ENCODE measurements around the gene MSH3.
A peak's percentile ranks its signal among the peaks of the same experiment; 100 is the strongest.
"Not testable (repeated sequence)": the region's sequence is repeated elsewhere in the genome, so short reads cannot be mapped to it uniquely, and the experiment has no call there.

The MSH3 gene

GRCh38 chr5:80739898-80740297 is 85.4 kb downstream of the MSH3 start:
- DNase-seq (ENCODE audit: insufficient read length, low spot score) (no peak), FAIRE-seq (no peak)
- no peak for TF ChIP-seq POLR2A (IDR thresholded peaks at IDR 0.05; ENCODE audit: low read depth, low read length)

GRCh38 chr5:80740488-80740887 is 86.0 kb downstream of the MSH3 start:
- not testable (repeated sequence) for FAIRE-seq; DNase-seq (ENCODE audit: insufficient read length, low spot score)

GRCh38 chr5:80740999-80741398 is 86.5 kb downstream of the MSH3 start:
- DNase-seq (ENCODE audit: insufficient read length, low spot score) (no peak), FAIRE-seq (no peak)
- TF ChIP-seq POLR2A (IDR thresholded peaks at IDR 0.05; ENCODE audit: low read depth, low read length): no peak

- DNase-seq (ENCODE audit: insufficient read length, low spot score): no peak
- TF ChIP-seq POLR2A (IDR thresholded peaks at IDR 0.05; ENCODE audit: low read depth, low read length): no peak
- FAIRE-seq: no peak
These were observed 89.7 kb downstream of the MSH3 start for GRCh38 chr5:80744149-80744548.

- peak; percentile 97 for FAIRE-seq
- DNase-seq (ENCODE audit: insufficient read length, low spot score): peak; percentile 22
- no peak for TF ChIP-seq POLR2A (IDR thresholded peaks at IDR 0.05; ENCODE audit: low read depth, low read length)
These were observed 91.0 kb downstream of the MSH3 start for GRCh38 chr5:80745490-80745889.

GRCh38 chr5:80747922-80748321 is 93.5 kb downstream of the MSH3 start:
- no peak for DNase-seq (ENCODE audit: insufficient read length, low spot score)
- no peak for TF ChIP-seq POLR2A (IDR thresholded peaks at IDR 0.05; ENCODE audit: low read depth, low read length)
- FAIRE-seq: no peak

GRCh38 chr5:80752427-80752826 is 98.0 kb downstream of the MSH3 start:
- FAIRE-seq (no peak), DNase-seq (ENCODE audit: insufficient read length, low spot score) (no peak)
- TF ChIP-seq POLR2A (IDR thresholded peaks at IDR 0.05; ENCODE audit: low read depth, low read length): no peak

GRCh38 chr5:80753712-80754111 is 99.3 kb downstream of the MSH3 start:
- TF ChIP-seq POLR2A (IDR thresholded peaks at IDR 0.05; ENCODE audit: low read depth, low read length): no peak
- DNase-seq (ENCODE audit: insufficient read length, low spot score) (no peak), FAIRE-seq (no peak)

GRCh38 chr5:80754900-80755299 is 100.4 kb downstream of the MSH3 start:
- DNase-seq (ENCODE audit: insufficient read length, low spot score): no peak
- no peak for FAIRE-seq
- no peak for TF ChIP-seq POLR2A (IDR thresholded peaks at IDR 0.05; ENCODE audit: low read depth, low read length)

GRCh38 chr5:80755626-80756025 is 101.2 kb downstream of the MSH3 start:
- no peak for FAIRE-seq
- no peak for TF ChIP-seq POLR2A (IDR thresholded peaks at IDR 0.05; ENCODE audit: low read depth, low read length)
- no peak for DNase-seq (ENCODE audit: insufficient read length, low spot score)

GRCh38 chr5:80756292-80756691 is 101.8 kb downstream of the MSH3 start:
- DNase-seq (ENCODE audit: insufficient read length, low spot score): no peak
- no peak for TF ChIP-seq POLR2A (IDR thresholded peaks at IDR 0.05; ENCODE audit: low read depth, low read length)
- no peak for FAIRE-seq

GRCh38 chr5:80757290-80757689 is 102.8 kb downstream of the MSH3 start:
- DNase-seq (ENCODE audit: insufficient read length, low spot score) (no peak), FAIRE-seq (no peak)
- no peak for TF ChIP-seq POLR2A (IDR thresholded peaks at IDR 0.05; ENCODE audit: low read depth, low read length)

GRCh38 chr5:80759866-80760577 is 105.6 kb downstream of the MSH3 start:
- TF ChIP-seq POLR2A (IDR thresholded peaks at IDR 0.05; ENCODE audit: low read depth, low read length): no peak
- FAIRE-seq (no peak), DNase-seq (ENCODE audit: insufficient read length, low spot score) (no peak)

GRCh38 chr5:80760680-80761079 is 106.2 kb downstream of the MSH3 start:
- DNase-seq (ENCODE audit: insufficient read length, low spot score) (no peak), FAIRE-seq (no peak)
- TF ChIP-seq POLR2A (IDR thresholded peaks at IDR 0.05; ENCODE audit: low read depth, low read length): no peak

GRCh38 chr5:80761176-80761575 is 106.7 kb downstream of the MSH3 start:
- FAIRE-seq (no peak), DNase-seq (ENCODE audit: insufficient read length, low spot score) (no peak)
- no peak for TF ChIP-seq POLR2A (IDR thresholded peaks at IDR 0.05; ENCODE audit: low read depth, low read length)

GRCh38 chr5:80761966-80762365 is 107.5 kb downstream of the MSH3 start:
- FAIRE-seq (no peak), DNase-seq (ENCODE audit: insufficient read length, low spot score) (no peak)
- no peak for TF ChIP-seq POLR2A (IDR thresholded peaks at IDR 0.05; ENCODE audit: low read depth, low read length)

All from H54 (cell line).